Neural crest cell (in vitro differentiated cells): Measurements from ENCODE around the gene SBF2. TPM values are rescaled to one million over a fixed set of nuclear protein-coding genes. Genes with fewer than 3 reads are reported as not detected.

Source experiments
- DNase-seq: peaks from one replicate; pipeline ENCODE4 v3.0.0; 2021; ENCODE audit warnings: low read depth, mixed read lengths, low spot score
- H3K27ac Mint-ChIP-seq: one replicate; pipeline ENCODE4 v1.8.0; 2021; ENCODE audit warnings: mild to moderate bottlenecking, mixed read lengths; ENCODE audit not compliant: unreplicated experiment
- H3K27me3 Mint-ChIP-seq: 2 replicates; pipeline ENCODE4 v1.8.0; 2021; ENCODE audit warnings: low read depth, mild to moderate bottlenecking, mixed read lengths
- H3K36me3 Mint-ChIP-seq: 2 replicates; pipeline ENCODE4 v1.8.0; 2021; ENCODE audit warnings: low read depth, mild to moderate bottlenecking, mixed read lengths
- H3K4me1 Mint-ChIP-seq: 2 replicates; pipeline ENCODE4 v1.8.0; 2021; ENCODE audit warnings: mixed read lengths
- H3K4me3 Mint-ChIP-seq: one replicate; pipeline ENCODE4 v1.8.0; 2021; ENCODE audit warnings: mild to moderate bottlenecking, mixed read lengths
- H3K9me3 Mint-ChIP-seq: 2 replicates; pipeline ENCODE4 v1.8.0; 2021; ENCODE audit warnings: mixed read lengths
- CTCF ChIP-seq: fragments of 200-600 bp; sonication (generic); conservative IDR thresholded peaks from 2 replicates; pipeline ENCODE4 v1.5.0; 2021; ENCODE audit warnings: antibody characterized with exemption, mild to moderate bottlenecking
- total RNA-seq: library from RNA; stranded (reverse); gene quantifications from 2 replicates; pipeline ENCODE4 v1.2.1, GENCODE V29; 2021

Gene SBF2
- total RNA-seq, 1 donor from 2014 or later, result 30.2 TPM

DNA sequence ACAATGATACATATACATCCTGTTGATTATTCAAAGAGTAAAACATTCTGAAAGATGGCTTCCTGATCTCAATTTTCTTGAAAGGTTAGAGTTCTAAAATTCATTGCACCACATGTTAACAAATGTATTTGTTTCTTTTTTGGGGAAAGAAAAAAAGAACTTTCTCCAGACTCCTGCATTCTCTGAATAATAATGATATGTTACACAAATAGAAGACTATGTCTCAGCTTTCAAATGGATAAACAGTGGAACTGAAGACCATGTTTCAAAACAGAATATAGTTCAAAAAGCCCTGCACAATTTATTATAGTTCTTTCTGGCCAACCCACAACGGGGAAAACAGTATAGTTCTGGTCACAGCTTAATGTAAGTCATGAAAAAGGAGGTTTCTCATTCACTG, 277.0 kb downstream of the SBF2 start:
- DNase-seq, result no peak
- Mint-ChIP-seq H3K4me1 (peaks cover 12% of the 10 kb centered on the region), H3K4me3 (no peak overlapping the region), H3K27ac (no peak overlapping the region), H3K36me3 (peaks cover 3% of the 10 kb centered on the region), H3K27me3 (no peaks in the 10 kb centered on the region), H3K9me3 (no peaks in the 10 kb centered on the region)
- TF ChIP-seq CTCF, result no peak

DNA sequence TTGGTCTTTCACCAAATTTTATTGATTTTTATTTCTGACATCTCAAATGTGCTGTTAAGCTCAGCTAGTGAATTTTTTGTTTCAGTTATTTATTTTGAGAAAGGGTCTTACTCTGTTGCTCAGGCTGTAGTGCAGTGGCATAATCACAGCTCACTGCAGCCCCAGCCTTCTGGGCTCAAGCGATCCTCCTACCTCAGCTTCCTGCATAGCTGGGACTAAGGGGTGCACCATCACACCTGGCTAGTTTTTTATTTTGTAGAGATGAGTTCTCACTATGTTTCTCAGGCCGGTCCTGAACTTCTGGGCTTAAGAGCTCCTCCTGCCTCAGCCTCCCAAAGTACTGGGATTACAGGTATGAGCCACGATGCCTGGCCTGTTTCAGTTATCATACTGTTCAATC, 282.0 kb downstream of the SBF2 start:
- DNase-seq, result no peak
- Mint-ChIP-seq H3K27me3 (no peaks in the 10 kb centered on the region), H3K27ac (no peak overlapping the region), H3K9me3 (peaks cover 9% of the 10 kb centered on the region), H3K4me1 (no peaks in the 10 kb centered on the region), H3K36me3 (peaks cover 22% of the 10 kb centered on the region), H3K4me3 (no peak overlapping the region)
- no peak for TF ChIP-seq CTCF

- no peak for DNase-seq
- Mint-ChIP-seq H3K9me3 (peaks cover 5% of the 10 kb centered on the region), H3K36me3 (peaks cover 20% of the 10 kb centered on the region), H3K4me3 (no peak overlapping the region), H3K27me3 (no peaks in the 10 kb centered on the region), H3K4me1 (no peaks in the 10 kb centered on the region), H3K27ac (no peak overlapping the region)
- no peak for TF ChIP-seq CTCF
Observed at GRCh38 chr11:10005955-10006525, 288.0 kb downstream of the SBF2 start.

GRCh38 chr11:10004526-10005113, 289.4 kb downstream of the SBF2 start:
- no peak for DNase-seq
- no peak overlapping the region for H3K4me3 Mint-ChIP-seq
- H3K9me3 Mint-ChIP-seq, result no peaks in the 10 kb centered on the region
- no peaks in the 10 kb centered on the region for H3K27me3 Mint-ChIP-seq
- peaks cover 7% of the 10 kb centered on the region for H3K36me3 Mint-ChIP-seq
- no peak for TF ChIP-seq CTCF
- H3K27ac Mint-ChIP-seq, result no peak overlapping the region
- no peaks in the 10 kb centered on the region for H3K4me1 Mint-ChIP-seq

DNA sequence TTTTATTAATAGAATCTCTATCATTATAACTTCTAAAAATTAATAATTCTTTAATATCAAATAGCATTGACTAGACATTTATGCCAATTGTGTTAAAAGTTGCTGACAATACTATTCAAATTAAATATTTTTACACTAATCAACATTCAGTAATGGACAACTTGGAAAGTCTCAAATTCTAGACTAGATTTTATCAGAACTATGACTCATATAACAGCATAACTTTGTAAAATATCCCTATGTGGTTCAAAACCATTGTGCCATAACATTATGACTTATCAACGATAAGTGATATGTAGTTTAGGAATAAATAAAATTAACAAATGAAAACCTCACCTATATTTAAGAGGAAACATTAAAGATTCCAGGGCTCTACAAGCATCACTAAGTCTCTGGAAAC, 291.8 kb downstream of the SBF2 start:
- H3K27ac Mint-ChIP-seq, result no peak overlapping the region
- TF ChIP-seq CTCF, result no peak

More for the DNA sequence above, 291.8 kb downstream of the SBF2 start:
- H3K4me3 Mint-ChIP-seq, result no peak overlapping the region
- H3K9me3 Mint-ChIP-seq, result no peaks in the 10 kb centered on the region
- H3K4me1 Mint-ChIP-seq, result no peaks in the 10 kb centered on the region
- no peaks in the 10 kb centered on the region for H3K27me3 Mint-ChIP-seq
- no peak for DNase-seq
- H3K36me3 Mint-ChIP-seq, result peaks cover 8% of the 10 kb centered on the region
